Measurements from ENCODE around the gene PCP4.

DNA sequence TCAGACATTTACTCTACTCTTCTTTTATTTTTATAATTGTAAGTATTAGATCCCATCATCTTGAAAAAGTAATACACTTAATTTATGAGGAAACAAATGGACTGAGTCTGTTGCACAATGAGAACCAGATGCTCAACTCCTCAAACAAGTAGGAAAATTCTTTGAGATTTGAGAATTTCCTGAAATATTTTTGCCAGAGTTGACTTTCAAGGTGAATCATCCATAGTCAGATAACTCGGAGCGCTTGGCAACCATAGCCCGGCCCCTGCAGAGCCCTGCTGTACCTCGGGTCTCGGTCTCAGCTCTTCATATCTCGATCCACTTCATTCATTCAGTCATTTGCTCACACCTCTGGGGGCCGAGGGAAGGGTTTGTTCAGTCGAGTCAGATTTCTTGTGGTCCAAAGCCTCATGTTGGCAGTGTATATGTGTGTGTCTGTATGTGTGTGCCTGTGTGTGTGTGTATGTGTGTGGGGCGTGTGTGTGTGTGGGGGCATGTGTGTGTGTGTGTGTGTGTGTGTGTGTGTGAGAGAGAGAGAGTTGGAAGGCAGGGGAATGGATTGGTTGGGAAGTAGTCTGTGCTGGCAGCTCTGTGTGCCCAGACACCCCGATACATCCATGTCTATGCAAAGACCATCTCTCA is 18.1 kb upstream of the PCP4 start:
- TF ChIP-seq, protein P1, sequence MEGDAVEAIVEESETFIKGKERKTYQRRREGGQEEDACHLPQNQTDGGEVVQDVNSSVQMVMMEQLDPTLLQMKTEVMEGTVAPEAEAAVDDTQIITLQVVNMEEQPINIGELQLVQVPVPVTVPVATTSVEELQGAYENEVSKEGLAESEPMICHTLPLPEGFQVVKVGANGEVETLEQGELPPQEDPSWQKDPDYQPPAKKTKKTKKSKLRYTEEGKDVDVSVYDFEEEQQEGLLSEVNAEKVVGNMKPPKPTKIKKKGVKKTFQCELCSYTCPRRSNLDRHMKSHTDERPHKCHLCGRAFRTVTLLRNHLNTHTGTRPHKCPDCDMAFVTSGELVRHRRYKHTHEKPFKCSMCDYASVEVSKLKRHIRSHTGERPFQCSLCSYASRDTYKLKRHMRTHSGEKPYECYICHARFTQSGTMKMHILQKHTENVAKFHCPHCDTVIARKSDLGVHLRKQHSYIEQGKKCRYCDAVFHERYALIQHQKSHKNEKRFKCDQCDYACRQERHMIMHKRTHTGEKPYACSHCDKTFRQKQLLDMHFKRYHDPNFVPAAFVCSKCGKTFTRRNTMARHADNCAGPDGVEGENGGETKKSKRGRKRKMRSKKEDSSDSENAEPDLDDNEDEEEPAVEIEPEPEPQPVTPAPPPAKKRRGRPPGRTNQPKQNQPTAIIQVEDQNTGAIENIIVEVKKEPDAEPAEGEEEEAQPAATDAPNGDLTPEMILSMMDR (IDR thresholded peaks at IDR 0.05; ENCODE audit: insufficient read depth, low read length, poor library complexity, severe bottlenecking): no peak
- no peak for TF ChIP-seq EZH2phosphoT487 (conservative IDR thresholded peaks at IDR 0.05; ENCODE audit: low read length)
